Common myeloid progenitor, CD34-positive (primary cell): Measurements from ENCODE around the gene CYTH3.
A peak's percentile ranks its signal among the peaks of the same experiment; 100 is the strongest.

Experiments
- CTCF ChIA-PET: fragments of 350-600 bp; sonication (Branson Sonifier 250); formaldehyde crosslinking; loops from one replicate; lab custom pipeline; 2021; ENCODE audit warnings: antibody characterized with exemption; lab: Charles Lee
- POLR2A ChIA-PET: fragments of 350-600 bp; sonication (Branson Sonifier 250); formaldehyde crosslinking; loops from one replicate; lab custom pipeline; 2021; ENCODE audit warnings: antibody characterized with exemption; lab: Charles Lee
- DNase-seq, 3 donors: peaks; one replicate each; pipeline versions ENCODE4 v3.0.0 to v3.0.0-alpha.2; 2013
- H3K27ac ChIP-seq, 2 experiments: 1 replicate in 1 of 2; 2 replicates in 1 of 2; pipeline ENCODE4 v1.7.0; 2013; ENCODE audit warnings: inconsistent platforms in 2 of 2, low read length in 2 of 2, mild to moderate bottlenecking in 2 of 2, low read depth in 1 of 2, moderate library complexity in 1 of 2; ENCODE audit not compliant: severe bottlenecking in 2 of 2, insufficient read depth in 1 of 2, poor library complexity in 1 of 2
- H3K27me3 ChIP-seq, 5 experiments: replicated peaks in 2 of 5; 1 replicate in 3 of 5; 2 replicates in 2 of 5; pipeline versions ENCODE4 v1.6.1 to v1.7.0; 2013; ENCODE audit warnings: low read length in 4 of 5, mild to moderate bottlenecking in 2 of 5, moderate library complexity in 2 of 5, inconsistent platforms in 1 of 5; ENCODE audit not compliant: insufficient read depth in 5 of 5, control insufficient read depth in 4 of 5
- H3K36me3 ChIP-seq, 4 experiments: 1 replicate in 2 of 4; 2 replicates in 2 of 4; pipeline versions ENCODE4 v1.6.1 to v1.7.0; 2013; ENCODE audit warnings: low read length in 3 of 4, control low read depth in 1 of 4, mild to moderate bottlenecking in 1 of 4; ENCODE audit not compliant: control insufficient read depth in 4 of 4, insufficient read depth in 4 of 4
- H3K4me1 ChIP-seq, 4 experiments: 1 replicate in 3 of 4; 2 replicates in 1 of 4; pipeline versions ENCODE4 v1.6.1 to v1.7.1; 2013; ENCODE audit warnings: low read length in 3 of 4, mild to moderate bottlenecking in 3 of 4, control low read depth in 1 of 4, inconsistent platforms in 1 of 4, moderate library complexity in 1 of 4; ENCODE audit not compliant: control insufficient read depth in 4 of 4, insufficient read depth in 4 of 4; ENCODE audit errors: control extremely low read depth in 1 of 4
- H3K4me3 ChIP-seq, 7 experiments: 1 replicate in 4 of 7; 2 replicates in 3 of 7; pipeline versions ENCODE4 v1.5.1 to v1.7.0; 2013; ENCODE audit warnings: mild to moderate bottlenecking in 7 of 7, low read length in 6 of 7, moderate library complexity in 6 of 7, inconsistent platforms in 2 of 7, low read depth in 2 of 7, control low read depth in 1 of 7; ENCODE audit not compliant: insufficient read depth in 4 of 7, control insufficient read depth in 1 of 7; ENCODE audit errors: extremely low read depth in 1 of 7
- H3K9me3 ChIP-seq, 5 experiments: 1 replicate in 4 of 5; 2 replicates in 1 of 5; pipeline versions ENCODE4 v1.6.1 to v1.7.1; 2013; ENCODE audit warnings: low read length in 4 of 5, mild to moderate bottlenecking in 2 of 5, inconsistent platforms in 1 of 5, low read depth in 1 of 5, moderate library complexity in 1 of 5; ENCODE audit not compliant: control insufficient read depth in 4 of 5, insufficient read depth in 2 of 5; ENCODE audit errors: control extremely low read depth in 1 of 5
- WGBS: methylation state at CpG from one replicate; pipeline ENCODE4 v1.1.5; 2013; ENCODE audit not compliant: insufficient coverage; 5-methylcytosine and 5-hydroxymethylcytosine counted together

CYTH3 gene

GRCh38 chr7:6178298-6179029 is 94.0 kb downstream of the CYTH3 start:
- Histone ChIP-seq H3K4me3 (no peak overlapping the region), H3K27me3 (no peaks in the 10 kb centered on the region), H3K4me1 (peaks cover 0 to 15% (median 11%) of the 10 kb centered on the region in 4 experiments), H3K27ac (no peak overlapping the region), H3K9me3 (no peaks in the 10 kb centered on the region), H3K36me3 (peaks cover 0 to 4% (median 2%) of the 10 kb centered on the region in 4 experiments)
- DNase-seq = no peak
- 94% methylated on average over 5 of the region's 7 CpGs for WGBS
- CTCF ChIA-PET = interaction anchor here (1.2 kb wide), 1 partner anchor 31 kb away, joined by 3 read pairs; no protein-coding TSS in a partner anchor
- POLR2A ChIA-PET = no interaction called here

- Histone ChIP-seq H3K9me3 (no peaks in the 10 kb centered on the region), H3K4me3 (no peak overlapping the region), H3K4me1 (peaks cover 0 to 10% (median 7%) of the 10 kb centered on the region in 4 experiments), H3K36me3 (peaks cover 0 to 11% (median 2%) of the 10 kb centered on the region in 4 experiments), H3K27ac (no peak overlapping the region), H3K27me3 (no peaks in the 10 kb centered on the region)
- POLR2A ChIA-PET = no interaction called here
- CTCF ChIA-PET = no interaction called here
- 86% methylated on average over 2 of the region's 4 CpGs for WGBS
- DNase-seq = peak in 2 of 3 donors; percentile 43 to 46
These were observed 96.8 kb downstream of the CYTH3 start for GRCh38 chr7:6175645-6176044.

GRCh38 chr7:6172910-6173295 is 99.5 kb downstream of the CYTH3 start:
- 94% methylated on average over 14 of the region's 14 CpGs for WGBS
- no peak for DNase-seq
- Histone ChIP-seq H3K36me3 (peaks cover 0 to 19% (median 3%) of the 10 kb centered on the region in 4 experiments), H3K4me3 (no peak overlapping the region), H3K27me3 (no peaks in the 10 kb centered on the region), H3K4me1 (peaks cover 0 to 10% (median 7%) of the 10 kb centered on the region in 4 experiments), H3K27ac (no peak overlapping the region), H3K9me3 (no peaks in the 10 kb centered on the region)
- ChIA-PET POLR2A (no interaction called here), CTCF (no interaction called here)

GRCh38 chr7:6172224-6172909 is 100.1 kb downstream of the CYTH3 start:
- 98% methylated on average over 19 of the region's 20 CpGs for WGBS
- Histone ChIP-seq H3K4me1 (peaks cover 0 to 10% (median 7%) of the 10 kb centered on the region in 4 experiments), H3K9me3 (no peaks in the 10 kb centered on the region), H3K27ac (no peak overlapping the region), H3K4me3 (no peak overlapping the region), H3K36me3 (peaks cover 0 to 18% (median under 1%) of the 10 kb centered on the region in 4 experiments), H3K27me3 (no peaks in the 10 kb centered on the region)
- no peak for DNase-seq
- POLR2A ChIA-PET = interaction anchor here (1.6 kb wide), 1 partner anchor 12 kb away, joined by 3 read pairs; no protein-coding TSS in a partner anchor
- CTCF ChIA-PET = no interaction called here

GRCh38 chr7:6171532-6172223 is 100.7 kb downstream of the CYTH3 start:
- no peak overlapping the region for H3K4me3 ChIP-seq
- no peak overlapping the region for H3K27ac ChIP-seq
- no peak for DNase-seq
- POLR2A ChIA-PET = interaction anchor here (1.6 kb wide), 1 partner anchor 12 kb away, joined by 3 read pairs; no protein-coding TSS in a partner anchor
- H3K9me3 ChIP-seq = no peaks in the 10 kb centered on the region
- CTCF ChIA-PET = interaction anchor here (1.1 kb wide), 1 partner anchor 152 kb away, joined by 3 read pairs; no protein-coding TSS in a partner anchor
- 95% methylated on average over 14 of the region's 22 CpGs for WGBS
- H3K27me3 ChIP-seq = no peaks in the 10 kb centered on the region
- peaks cover 0 to 18% (median under 1%) of the 10 kb centered on the region in 4 experiments for H3K36me3 ChIP-seq
- peaks cover 0 to 10% (median 7%) of the 10 kb centered on the region in 4 experiments for H3K4me1 ChIP-seq

- CTCF ChIA-PET = interaction anchor here (0.6 to 2.0 kb wide), 3 partner anchors 27 to 153 kb away, joined by 3 to 4 read pairs (median 3); no protein-coding TSS in a partner anchor
- 93% methylated on average over 57 of the region's 59 CpGs for WGBS
These were observed 101.6 kb downstream of the CYTH3 start for GRCh38 chr7:6170571-6171531.

More at GRCh38 chr7:6170571-6171531, 101.6 kb downstream of the CYTH3 start:
- Histone ChIP-seq H3K27me3 (no peaks in the 10 kb centered on the region), H3K4me3 (no peak overlapping the region), H3K4me1 (peaks cover 0 to 10% (median 5%) of the 10 kb centered on the region in 4 experiments), H3K9me3 (no peaks in the 10 kb centered on the region), H3K36me3 (peaks cover 0 to 18% (median under 1%) of the 10 kb centered on the region in 4 experiments), H3K27ac (no peak overlapping the region)
- peak in 1 of 3 donors; percentile 12 for DNase-seq
- POLR2A ChIA-PET = interaction anchor here (0.6 to 1.6 kb wide), 2 partner anchors 11 to 70 kb away, joined by 3 read pairs; no protein-coding TSS in a partner anchor
